ENCODE data around the gene CACNA1D.

GRCh38 chr3:53688066-53688465, 193.7 kb downstream of the CACNA1D start:
- TF ChIP-seq CTCF (IDR thresholded peaks at IDR 0.05; ENCODE audit: poor library complexity) (no peak), EZH2 (IDR thresholded peaks at IDR 0.05; ENCODE audit: borderline replicate concordance) (no peak), EZH2phosphoT487 (IDR thresholded peaks at IDR 0.05; ENCODE audit: low read depth, severe bottlenecking, unreplicated experiment) (no peak)
